GM21390 (cell line): ENCODE results near the gene ATP11C.
"Not testable (repeated sequence)": the region's sequence is repeated elsewhere in the genome, so short reads cannot be mapped to it uniquely, and the experiment has no call there.

Source experiments
- ATAC-seq: cut with Tn5 transposase; IDR thresholded peaks from one replicate; pipeline ENCODE4 v1.9.1; 2021; ENCODE audit not compliant: unreplicated experiment

Gene ATP11C

GRCh38 chrX:139932901-139933796 lies at the start of gene ATP11C:
ATP11C (minus strand) TSS chrX:139933053; CDS start chrX:139932042, 1,011 bp downstream.
- peak; percentile 70 for ATAC-seq

- no peak for ATAC-seq
Observed at GRCh38 chrX:139974471-139974870, 41.6 kb upstream of the ATP11C start.

DNA sequence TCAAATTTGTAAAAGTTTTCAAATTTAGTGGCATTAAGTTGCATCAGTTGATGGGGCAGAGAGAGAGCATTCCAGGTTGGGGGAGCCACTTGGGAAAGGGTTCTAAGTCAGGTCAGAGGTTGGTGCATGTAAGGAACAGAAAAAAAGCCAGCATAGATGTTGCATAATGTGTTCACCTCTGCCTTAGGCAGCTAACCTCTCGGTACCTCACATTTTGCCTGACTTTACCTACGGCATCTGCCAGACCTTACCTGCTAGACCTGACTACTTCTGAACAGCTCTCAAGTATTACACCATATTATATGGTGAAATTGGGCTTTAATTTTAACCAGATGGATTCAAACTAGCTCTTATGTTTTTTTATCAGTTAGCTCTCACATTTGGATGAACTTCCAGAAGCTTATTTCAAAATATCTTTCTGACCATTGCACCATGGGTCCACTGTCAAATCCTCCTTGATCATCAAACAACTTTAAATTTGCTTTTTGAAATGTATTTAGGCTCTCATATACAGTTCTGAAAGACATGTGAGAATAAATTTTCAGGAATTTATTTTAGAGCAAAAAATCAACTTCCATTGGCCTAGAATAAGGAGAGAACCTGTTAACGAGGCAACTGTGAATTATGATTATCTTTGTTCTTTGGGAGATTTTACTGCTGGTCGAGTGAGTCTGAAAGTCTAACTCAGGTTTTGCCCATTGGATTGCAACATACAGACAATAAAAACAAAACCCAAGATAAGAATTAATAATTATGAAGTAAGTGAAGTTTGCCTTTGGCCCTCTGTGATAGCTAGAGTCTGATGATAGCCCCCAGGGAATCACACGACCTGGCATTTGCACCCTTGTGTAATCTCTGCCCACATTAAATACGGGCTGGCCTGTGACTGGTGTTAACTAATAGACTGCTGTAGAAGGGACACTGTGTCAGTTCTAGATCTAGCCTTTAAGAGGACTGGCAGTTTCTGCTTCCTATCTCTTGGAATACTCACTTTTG lies 40.1 kb upstream of the ATP11C start:
- no peak for ATAC-seq

GRCh38 chrX:139972113-139972512 lies 39.3 kb upstream of the ATP11C start:
- no peak for ATAC-seq

DNA sequence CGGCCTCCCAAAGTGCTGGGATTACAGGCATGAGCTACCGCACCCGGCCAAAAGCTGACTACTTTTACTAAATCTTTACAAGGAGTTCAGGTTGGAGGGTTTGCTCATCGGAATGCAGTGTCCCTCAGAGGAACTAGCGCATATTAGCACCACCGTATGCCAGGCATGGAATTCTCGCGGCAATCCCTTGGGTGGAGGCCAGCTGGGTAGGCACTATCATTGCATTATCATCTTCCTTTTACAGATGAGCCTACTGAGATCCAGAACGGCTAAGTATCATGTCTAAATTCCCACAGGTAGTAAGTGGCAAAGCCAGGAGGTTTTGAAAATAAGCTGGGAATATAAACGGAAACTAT lies 38.5 kb upstream of the ATP11C start:
- no peak for ATAC-seq

GRCh38 chrX:139969286-139969685 lies 36.4 kb upstream of the ATP11C start:
- no peak for ATAC-seq

DNA sequence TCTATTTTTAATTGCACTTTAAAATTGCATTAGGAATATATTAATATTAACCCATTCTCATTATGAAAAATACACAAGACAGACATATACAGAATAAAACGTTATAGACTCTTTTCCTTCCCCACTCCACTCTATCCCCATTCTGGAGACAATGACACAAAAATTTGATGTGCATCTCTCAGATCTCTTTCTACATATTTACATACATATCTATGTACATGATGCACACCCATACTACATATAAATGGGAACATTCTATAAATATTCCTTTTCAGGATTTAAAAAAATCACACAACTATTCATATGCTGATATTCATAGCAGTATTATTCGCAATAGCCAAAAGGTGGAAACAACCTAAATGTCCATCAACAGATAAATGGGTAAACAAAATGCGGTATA lies 34.9 kb upstream of the ATP11C start:
- ATAC-seq, result no peak

GRCh38 chrX:139967300-139967699 lies 34.4 kb upstream of the ATP11C start:
- no peak for ATAC-seq

GRCh38 chrX:139966159-139966558 lies 33.3 kb upstream of the ATP11C start:
- not testable (repeated sequence) for ATAC-seq

DNA sequence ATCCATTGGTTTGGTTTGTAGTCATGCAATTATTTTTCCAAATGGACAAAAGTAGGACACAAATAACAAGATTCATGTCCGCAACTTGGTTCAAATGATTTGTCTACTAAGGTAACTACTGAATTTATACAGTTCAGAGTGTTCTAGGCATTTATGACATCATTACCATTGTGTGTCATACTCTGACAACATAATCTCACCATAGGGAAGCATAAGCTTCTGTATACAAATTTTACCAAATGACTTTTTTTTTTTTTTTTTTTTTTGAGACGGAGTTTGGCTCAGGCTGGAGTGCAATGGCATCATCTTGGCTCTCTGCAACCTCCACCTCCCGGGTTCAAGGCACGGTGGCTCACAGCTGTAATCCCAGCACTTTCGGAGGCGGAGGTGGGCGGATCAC lies 32.6 kb upstream of the ATP11C start, which contains the start of gene CXorf66:
TSS of gene CXorf66 (minus strand) at position 101 of the 400 bp plus-strand sequence. CDS start at position 76, 25 bp downstream.
- no peak for ATAC-seq

GRCh38 chrX:139961091-139961490 lies 28.2 kb upstream of the ATP11C start:
- ATAC-seq, result not testable (repeated sequence)

GRCh38 chrX:139949703-139950102 lies 16.9 kb upstream of the ATP11C start:
- ATAC-seq, result no peak

GRCh38 chrX:139945075-139945474 lies 12.2 kb upstream of the ATP11C start:
- ATAC-seq, result no peak

GRCh38 chrX:139936259-139936658 lies 3.4 kb upstream of the ATP11C start:
- no peak for ATAC-seq

DNA sequence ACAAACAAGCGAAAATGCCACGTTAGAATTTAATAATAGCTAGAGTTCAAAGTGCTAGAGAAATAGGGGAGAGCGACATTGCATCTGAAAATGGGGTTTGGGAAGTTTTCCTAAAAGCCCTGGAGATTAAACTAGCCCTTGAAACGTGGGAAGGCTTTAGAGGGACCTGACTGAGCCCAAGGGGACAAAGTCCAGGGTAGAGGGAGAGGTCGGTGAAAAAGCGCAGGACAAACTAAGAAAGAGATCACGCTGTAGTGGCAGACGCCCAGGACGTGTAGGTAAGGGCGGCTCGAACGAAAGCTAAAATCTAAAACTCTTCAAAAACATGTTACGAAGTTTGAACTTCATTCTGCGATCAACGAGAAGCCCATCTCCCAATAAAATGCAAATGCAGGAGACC lies 1.1 kb upstream of the ATP11C start:
- ATAC-seq, result no peak

- ATAC-seq, result peak; percentile 38
Observed at GRCh38 chrX:139932073-139932900, 566 bp downstream of the ATP11C start.

DNA sequence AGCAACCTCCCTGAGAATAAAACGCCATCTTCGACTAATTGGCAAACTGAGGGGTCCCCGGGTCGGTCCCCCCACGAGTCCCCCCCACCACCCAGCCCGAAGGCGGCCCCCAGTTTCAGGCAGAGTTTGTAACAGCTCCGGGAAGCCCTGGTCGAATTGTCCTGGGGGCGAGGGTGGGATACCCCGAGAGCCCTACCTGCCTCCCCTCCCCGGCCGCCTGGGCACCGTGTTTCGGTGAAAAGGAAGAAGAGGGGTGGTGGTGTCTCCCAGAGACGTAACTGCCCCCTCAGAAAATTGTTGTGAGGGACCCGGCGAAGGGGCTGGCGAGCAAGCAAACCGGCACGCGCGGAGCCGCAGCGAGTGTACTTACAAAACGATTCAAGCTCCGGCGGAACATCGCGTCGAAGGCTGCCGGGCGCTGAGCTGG lies 1.2 kb downstream of the ATP11C start:
- no peak for ATAC-seq

- peak; percentile 11 for ATAC-seq
Observed at GRCh38 chrX:139930916-139931645, 1.8 kb downstream of the ATP11C start.

DNA sequence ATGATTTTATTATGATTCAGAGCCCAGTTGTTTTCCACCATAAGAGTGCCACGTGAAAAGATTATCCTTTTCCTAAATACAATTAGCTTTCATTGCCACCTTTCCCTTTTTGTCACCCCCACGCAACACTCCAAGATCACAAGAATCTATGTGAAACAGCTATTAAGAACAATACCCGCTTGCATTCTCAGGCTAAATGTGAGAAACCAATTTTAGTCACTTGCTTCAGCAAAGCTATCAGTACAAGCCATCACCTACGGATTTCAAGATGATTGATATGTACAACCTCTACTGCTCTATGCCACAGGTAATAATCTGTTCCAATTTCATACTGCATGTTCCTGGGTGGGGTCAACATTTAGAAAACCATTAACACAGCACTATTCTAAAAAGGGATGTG lies 2.5 kb downstream of the ATP11C start:
- ATAC-seq, result no peak

- no peak for ATAC-seq
Observed at GRCh38 chrX:139929876-139930275, 3.0 kb downstream of the ATP11C start.
